Endometrium (tissue), 2 donors: ENCODE results near the gene IFNA21.
A peak's percentile ranks its signal among the peaks of the same experiment; 100 is the strongest.
"Not testable (repeated sequence)": the region's sequence is repeated elsewhere in the genome, so short reads cannot be mapped to it uniquely, and the experiment has no call there.

Source experiments
- FAIRE-seq: peaks from 2 replicates; lab custom pipeline; 2012; peaks lifted over from hg19 to GRCh38; lab: Jason Lieb, UNC
- donor health status: control.
- donor health status: control.

IFNA21 gene

GRCh38 chr9:21166560-21166959 lies at the start of gene IFNA21:
TSS of gene IFNA21 (minus strand) at chr9:21166660. CDS start at chr9:21166612, 48 bp downstream.
- FAIRE-seq = not testable (repeated sequence)

GRCh38 chr9:21213411-21214326 lies 47.2 kb upstream of the IFNA21 start:
- FAIRE-seq = not testable (repeated sequence)

- not testable (repeated sequence) for FAIRE-seq
Measured at GRCh38 chr9:21212160-21212559, 45.7 kb upstream of the IFNA21 start.

GRCh38 chr9:21210782-21211181 lies 44.3 kb upstream of the IFNA21 start:
- not testable (repeated sequence) for FAIRE-seq

- FAIRE-seq = no peak
Measured at GRCh38 chr9:21210311-21210710, 43.9 kb upstream of the IFNA21 start.

- not testable (repeated sequence) for FAIRE-seq
Measured at GRCh38 chr9:21207043-21207442, 40.6 kb upstream of the IFNA21 start, which contains the start of gene IFNA10. TSS of gene IFNA10 (minus strand) at chr9:21207143. CDS start at chr9:21207097, 46 bp downstream.

- no peak for FAIRE-seq
Measured at GRCh38 chr9:21205204-21205603, 38.7 kb upstream of the IFNA21 start.

GRCh38 chr9:21202105-21202504 lies 35.6 kb upstream of the IFNA21 start, which contains the start of gene IFNA7:
TSS of gene IFNA7 (minus strand) at chr9:21202205. CDS start at chr9:21202165, 40 bp downstream.
- not testable (repeated sequence) for FAIRE-seq

- FAIRE-seq = peak; percentile 23
Measured at GRCh38 chr9:21194867-21195776, 28.7 kb upstream of the IFNA21 start.

- not testable (repeated sequence) for FAIRE-seq
Measured at GRCh38 chr9:21187487-21187886, 21.0 kb upstream of the IFNA21 start, which contains the start of gene IFNA4. TSS of gene IFNA4 (minus strand) at chr9:21187587. CDS start at chr9:21187531, 56 bp downstream.

- FAIRE-seq = not testable (repeated sequence)
Measured at GRCh38 chr9:21182810-21183736, 16.6 kb upstream of the IFNA21 start.

GRCh38 chr9:21174671-21175070 lies 8.2 kb upstream of the IFNA21 start:
- no peak for FAIRE-seq

GRCh38 chr9:21172156-21172555 lies 5.7 kb upstream of the IFNA21 start:
- no peak for FAIRE-seq

- no peak for FAIRE-seq
Measured at GRCh38 chr9:21171351-21171750, 4.9 kb upstream of the IFNA21 start.

- FAIRE-seq = peak; percentile 91
Measured at GRCh38 chr9:21165516-21165915, 944 bp downstream of the IFNA21 start.

- FAIRE-seq = no peak
Measured at GRCh38 chr9:21160178-21160577, 6.3 kb downstream of the IFNA21 start.

GRCh38 chr9:21155501-21155900 lies 11.0 kb downstream of the IFNA21 start:
- FAIRE-seq = no peak

- no peak for FAIRE-seq
Measured at GRCh38 chr9:21154018-21154608, 12.3 kb downstream of the IFNA21 start.

GRCh38 chr9:21153336-21154017 lies 13.0 kb downstream of the IFNA21 start:
- no peak for FAIRE-seq

- no peak for FAIRE-seq
Measured at GRCh38 chr9:21144603-21145002, 21.9 kb downstream of the IFNA21 start.
